MV-4-11 (cell line): Measurements from ENCODE around the gene CTSD.

Source experiments
- DNase-seq: peaks from one replicate; lab custom pipeline; 2025; lab: John Stamatoyannopoulos, UW

CTSD gene

GRCh38 chr11:1729692-1730011, 34.1 kb downstream of the CTSD start:
- no peak for DNase-seq

DNA sequence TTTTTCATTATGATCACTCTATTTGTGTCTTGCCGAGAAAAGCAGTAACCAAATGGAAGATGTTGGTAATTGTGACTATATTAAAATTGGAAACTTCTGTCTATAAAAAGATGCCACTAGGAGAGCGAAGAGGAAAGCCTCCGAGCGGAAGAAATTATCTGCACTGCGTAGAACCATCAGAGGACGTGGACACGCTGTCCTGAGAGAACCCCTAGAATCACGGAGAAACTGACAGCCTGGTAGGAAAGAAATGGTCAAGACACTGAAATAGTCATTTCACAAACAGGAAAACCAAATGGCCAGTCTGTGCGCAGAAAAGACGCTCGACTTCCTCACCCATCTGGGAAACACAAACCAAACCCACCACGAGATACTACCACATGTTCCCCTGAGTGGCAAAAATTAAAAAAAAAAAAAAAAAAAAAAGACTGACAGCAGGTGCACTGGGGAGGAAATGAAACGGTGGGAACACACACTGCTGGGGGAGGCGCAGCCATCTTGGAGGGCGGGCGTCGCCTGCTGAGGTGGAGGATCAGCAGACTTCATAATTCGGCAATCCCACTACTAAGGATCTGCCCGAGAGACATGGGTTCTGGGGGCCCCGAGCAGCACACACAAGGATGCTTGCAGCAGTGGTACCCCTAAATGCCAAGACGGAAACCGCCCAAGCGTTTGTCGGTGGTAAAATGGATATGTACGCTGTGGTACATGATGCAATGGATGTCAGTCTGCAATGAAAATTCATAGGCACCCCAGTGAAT, 34.6 kb downstream of the CTSD start:
- peak; percentile 71 for DNase-seq

GRCh38 chr11:1728301-1728700, 35.4 kb downstream of the CTSD start:
- no peak for DNase-seq

GRCh38 chr11:1727861-1728260, 35.9 kb downstream of the CTSD start:
- no peak for DNase-seq

GRCh38 chr11:1727096-1727690, 36.5 kb downstream of the CTSD start:
- DNase-seq, result peak; percentile 30

- DNase-seq, result no peak
Measured at GRCh38 chr11:1719781-1720180, 43.9 kb downstream of the CTSD start.

DNA sequence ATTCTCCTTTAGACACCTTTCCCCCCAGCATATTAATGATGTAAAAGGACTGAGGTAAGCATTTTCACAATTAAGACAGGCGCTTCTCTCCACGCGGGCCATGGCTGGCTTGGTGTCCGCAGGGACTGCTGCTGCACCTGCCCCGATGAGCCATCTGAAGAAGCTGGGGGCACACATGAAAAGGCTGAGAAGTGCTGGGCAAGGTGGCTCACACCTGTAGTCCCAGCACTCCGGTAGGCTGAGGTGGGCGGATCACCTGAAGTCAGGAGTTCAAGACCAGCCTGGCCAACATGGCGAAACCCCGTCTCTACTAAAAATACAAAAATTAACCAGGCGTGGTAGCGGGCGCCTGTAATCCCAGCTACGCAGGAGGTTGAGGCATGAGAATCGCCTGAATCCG, 45.4 kb downstream of the CTSD start:
- no peak for DNase-seq

DNA sequence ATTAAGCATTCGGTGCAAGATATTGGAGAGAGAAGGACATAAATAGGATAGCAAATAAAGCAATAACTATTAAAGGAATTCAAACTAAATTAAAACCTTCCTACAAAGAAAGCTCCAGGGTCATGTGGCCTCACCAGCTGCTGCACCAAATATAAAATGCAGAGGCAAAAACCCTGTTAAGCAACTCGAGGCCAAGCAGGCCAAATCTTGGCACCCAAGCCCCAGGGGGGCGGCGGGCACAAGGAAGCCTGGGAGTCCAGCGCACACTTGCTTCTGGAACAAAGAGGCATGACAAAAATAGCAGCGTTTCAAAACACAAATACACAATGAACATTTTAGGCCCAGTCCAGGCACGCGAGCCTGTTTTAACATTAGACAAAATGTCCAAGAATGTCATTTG, 46.0 kb downstream of the CTSD start:
- no peak for DNase-seq

GRCh38 chr11:1714908-1715885, 48.5 kb downstream of the CTSD start:
- no peak for DNase-seq

DNA sequence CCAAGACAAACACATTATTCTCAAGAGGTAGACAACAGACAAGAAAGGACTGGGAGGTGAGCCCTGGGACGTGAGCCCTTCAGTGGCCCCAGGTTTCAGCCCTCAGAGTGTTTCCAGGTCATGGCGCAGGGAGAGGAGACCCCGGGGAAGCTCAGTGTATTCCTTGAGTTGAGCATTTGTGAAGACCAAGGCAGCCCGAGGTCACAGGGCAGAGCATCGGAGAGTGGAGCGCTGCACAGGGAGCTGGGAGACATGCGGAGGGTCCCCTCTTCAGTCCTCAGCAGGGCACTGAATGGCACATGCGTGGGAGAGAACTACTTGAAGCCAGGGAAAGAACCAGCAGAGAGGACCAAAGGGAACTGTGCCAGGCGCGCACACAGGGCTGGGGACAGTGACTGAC, 55.0 kb downstream of the CTSD start:
- DNase-seq, result no peak

DNA sequence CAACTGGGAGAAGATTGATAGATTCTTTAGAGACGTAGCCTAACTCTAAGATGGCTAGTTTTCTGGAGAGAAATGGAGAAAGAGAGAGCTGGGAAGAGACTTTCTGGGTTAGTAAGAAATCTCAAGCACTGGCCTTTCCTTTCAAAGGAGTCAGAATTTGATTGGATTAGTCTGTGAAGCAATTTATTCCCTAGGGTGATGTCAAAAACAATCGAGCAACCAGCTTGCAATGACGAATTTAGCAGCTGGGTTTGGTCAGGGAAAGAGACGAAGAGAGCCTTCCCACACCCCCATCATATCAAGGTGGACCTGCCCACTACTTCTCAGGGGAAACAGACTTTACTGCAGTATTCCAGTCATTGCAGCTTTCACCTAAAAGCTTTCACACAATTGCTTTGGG, 56.0 kb downstream of the CTSD start:
- DNase-seq, result no peak

DNA sequence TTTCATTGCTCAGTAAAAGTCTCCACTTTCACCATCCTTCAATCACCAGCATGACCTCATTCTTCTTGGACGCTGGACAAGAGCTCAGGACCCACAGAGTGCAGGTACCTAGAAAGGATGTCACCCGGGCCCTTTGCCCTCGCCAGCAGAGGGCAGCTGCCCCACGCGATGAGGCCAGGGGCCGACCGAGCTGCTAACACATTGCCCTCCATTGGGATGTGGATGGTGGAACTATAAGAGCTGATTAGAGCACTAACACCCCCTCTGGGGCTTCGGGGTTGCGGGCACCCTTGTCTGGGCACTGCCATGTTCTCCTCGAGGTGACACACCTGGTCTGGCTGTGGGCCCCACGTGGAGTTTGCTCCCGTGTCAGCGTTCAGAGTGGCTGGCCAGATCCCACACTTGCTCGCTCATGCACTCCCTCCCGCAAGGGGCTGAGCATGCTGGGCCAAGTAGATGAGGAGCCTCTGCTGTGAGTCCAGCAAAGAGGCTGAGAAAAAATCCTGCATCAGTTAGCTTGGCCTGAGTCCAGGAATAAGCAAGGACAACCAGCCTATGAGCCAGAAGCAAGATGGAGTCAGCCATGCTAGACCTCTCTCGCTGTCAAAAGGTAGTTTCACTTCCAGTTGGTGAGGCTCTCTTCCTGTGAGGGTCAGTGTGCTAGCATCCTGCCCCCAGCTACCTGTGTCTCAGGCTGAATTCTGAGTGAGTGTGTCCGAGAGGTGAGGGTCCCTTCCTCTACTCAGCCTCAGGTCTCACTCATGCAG, 56.9 kb downstream of the CTSD start:
- DNase-seq, result peak; percentile 9

- peak; percentile 44 for DNase-seq
Measured at GRCh38 chr11:1705126-1706052, 58.3 kb downstream of the CTSD start.

DNA sequence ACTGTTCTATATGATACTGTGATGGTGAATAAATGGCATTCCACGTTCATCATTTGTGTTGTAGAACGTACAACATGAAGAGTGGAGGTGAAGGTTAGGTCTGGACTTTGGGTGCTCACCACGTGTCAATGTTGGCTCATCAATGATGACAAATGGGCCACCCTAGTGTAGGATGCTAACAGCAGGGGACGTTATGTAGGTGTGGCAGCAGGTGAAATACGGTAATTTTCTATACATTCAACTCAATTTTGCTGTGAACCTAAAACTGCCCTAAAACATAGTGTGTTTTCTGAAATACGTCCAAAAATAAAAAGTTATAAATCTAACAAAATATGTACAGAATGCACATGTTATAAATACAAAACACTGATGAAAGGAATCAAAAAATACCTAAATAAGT, 60.6 kb downstream of the CTSD start:
- no peak for DNase-seq
